Bronchial epithelial cell (primary cell): ENCODE measurements around the gene PLA2G4D. TPM values are rescaled to one million over a fixed set of nuclear protein-coding genes. Genes with fewer than 3 reads are reported as not detected.

Source experiments
- DNase-seq: peaks from one replicate; pipeline ENCODE4 v3.0.0-alpha.2; 2010; ENCODE audit warnings: low read depth
- FAIRE-seq: peaks from 2 replicates; lab custom pipeline; 2011; peaks lifted over from hg19 to GRCh38; lab: Jason Lieb, UNC
- H3K27me3 ChIP-seq: 2 replicates; pipeline ENCODE4 v1.5.1; 2011; ENCODE audit warnings: low read length; ENCODE audit not compliant: control insufficient read depth, insufficient read depth
- H3K36me3 ChIP-seq: 2 replicates; pipeline ENCODE4 v1.5.1; 2011; ENCODE audit warnings: low read length; ENCODE audit not compliant: control insufficient read depth, insufficient read depth
- H3K4me3 ChIP-seq: 2 replicates; pipeline ENCODE4 v1.5.1; 2011; ENCODE audit warnings: mild to moderate bottlenecking, low read depth, low read length, control low read depth
- total RNA-seq: library from RNA; depleted of rRNA; stranded (reverse); fragments of >200 nt; gene quantifications from 2 replicates; pipeline ENCODE4 v1.2.1, GENCODE V29; 2014
- TF ChIP-seq, protein P1 (sequence below): IDR thresholded peaks from 2 replicates; pipeline ENCODE4 v1.5.1; 2011; ENCODE audit warnings: mild to moderate bottlenecking, moderate library complexity, low read length, control low read depth, inconsistent platforms; ENCODE audit not compliant: insufficient read depth, severe bottlenecking

Gene PLA2G4D
- total RNA-seq, 1 donor from 2014 or later, result under 0.01 TPM

DNA sequence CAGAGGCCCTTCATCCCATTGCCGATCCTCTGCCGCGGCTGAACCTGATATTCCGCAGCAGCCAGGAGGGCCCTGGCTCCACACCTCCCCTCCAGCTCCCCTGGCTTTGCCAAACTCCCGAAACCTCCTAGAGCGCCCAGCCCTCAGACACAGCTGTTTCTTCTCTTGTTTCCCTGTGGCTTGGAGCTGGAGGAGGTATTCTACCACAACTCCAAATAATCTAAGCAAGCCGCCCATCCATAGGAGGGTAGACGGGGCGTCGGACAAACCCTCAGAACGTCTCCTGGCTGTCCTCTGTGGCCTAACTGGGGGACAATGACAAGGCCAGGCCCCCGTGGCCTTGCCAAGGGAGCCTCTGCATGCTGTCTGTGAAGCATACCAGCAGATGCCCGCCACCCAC is 10.4 kb downstream of the PLA2G4D start:
- TF ChIP-seq, protein P1, sequence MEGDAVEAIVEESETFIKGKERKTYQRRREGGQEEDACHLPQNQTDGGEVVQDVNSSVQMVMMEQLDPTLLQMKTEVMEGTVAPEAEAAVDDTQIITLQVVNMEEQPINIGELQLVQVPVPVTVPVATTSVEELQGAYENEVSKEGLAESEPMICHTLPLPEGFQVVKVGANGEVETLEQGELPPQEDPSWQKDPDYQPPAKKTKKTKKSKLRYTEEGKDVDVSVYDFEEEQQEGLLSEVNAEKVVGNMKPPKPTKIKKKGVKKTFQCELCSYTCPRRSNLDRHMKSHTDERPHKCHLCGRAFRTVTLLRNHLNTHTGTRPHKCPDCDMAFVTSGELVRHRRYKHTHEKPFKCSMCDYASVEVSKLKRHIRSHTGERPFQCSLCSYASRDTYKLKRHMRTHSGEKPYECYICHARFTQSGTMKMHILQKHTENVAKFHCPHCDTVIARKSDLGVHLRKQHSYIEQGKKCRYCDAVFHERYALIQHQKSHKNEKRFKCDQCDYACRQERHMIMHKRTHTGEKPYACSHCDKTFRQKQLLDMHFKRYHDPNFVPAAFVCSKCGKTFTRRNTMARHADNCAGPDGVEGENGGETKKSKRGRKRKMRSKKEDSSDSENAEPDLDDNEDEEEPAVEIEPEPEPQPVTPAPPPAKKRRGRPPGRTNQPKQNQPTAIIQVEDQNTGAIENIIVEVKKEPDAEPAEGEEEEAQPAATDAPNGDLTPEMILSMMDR, result no peak
- FAIRE-seq, result no peak
- no peak for DNase-seq
- H3K27me3 ChIP-seq, result peaks cover 1% of the 10 kb centered on the region
- no peak overlapping the region for H3K4me3 ChIP-seq
- H3K36me3 ChIP-seq, result no peaks in the 10 kb centered on the region

DNA sequence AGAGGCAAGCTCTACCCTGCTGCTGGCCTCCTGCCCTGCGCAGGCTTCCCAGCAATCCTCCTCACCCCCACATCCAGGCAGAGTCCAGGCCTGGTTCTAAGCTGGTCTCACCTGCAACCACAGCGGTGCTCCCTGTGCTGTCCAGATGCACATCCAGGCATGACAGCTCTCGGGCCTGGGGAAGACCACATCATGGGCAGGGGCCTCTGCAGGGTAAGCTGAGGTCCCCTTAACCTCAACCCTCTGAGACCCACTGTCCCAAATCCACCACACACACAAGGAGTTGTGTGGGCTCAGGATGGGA is 10.8 kb downstream of the PLA2G4D start:
- FAIRE-seq (no peak), DNase-seq (no peak)
- TF ChIP-seq, protein P1, result no peak
- Histone ChIP-seq H3K27me3 (peaks cover 1% of the 10 kb centered on the region), H3K4me3 (no peak overlapping the region), H3K36me3 (no peaks in the 10 kb centered on the region)

DNA sequence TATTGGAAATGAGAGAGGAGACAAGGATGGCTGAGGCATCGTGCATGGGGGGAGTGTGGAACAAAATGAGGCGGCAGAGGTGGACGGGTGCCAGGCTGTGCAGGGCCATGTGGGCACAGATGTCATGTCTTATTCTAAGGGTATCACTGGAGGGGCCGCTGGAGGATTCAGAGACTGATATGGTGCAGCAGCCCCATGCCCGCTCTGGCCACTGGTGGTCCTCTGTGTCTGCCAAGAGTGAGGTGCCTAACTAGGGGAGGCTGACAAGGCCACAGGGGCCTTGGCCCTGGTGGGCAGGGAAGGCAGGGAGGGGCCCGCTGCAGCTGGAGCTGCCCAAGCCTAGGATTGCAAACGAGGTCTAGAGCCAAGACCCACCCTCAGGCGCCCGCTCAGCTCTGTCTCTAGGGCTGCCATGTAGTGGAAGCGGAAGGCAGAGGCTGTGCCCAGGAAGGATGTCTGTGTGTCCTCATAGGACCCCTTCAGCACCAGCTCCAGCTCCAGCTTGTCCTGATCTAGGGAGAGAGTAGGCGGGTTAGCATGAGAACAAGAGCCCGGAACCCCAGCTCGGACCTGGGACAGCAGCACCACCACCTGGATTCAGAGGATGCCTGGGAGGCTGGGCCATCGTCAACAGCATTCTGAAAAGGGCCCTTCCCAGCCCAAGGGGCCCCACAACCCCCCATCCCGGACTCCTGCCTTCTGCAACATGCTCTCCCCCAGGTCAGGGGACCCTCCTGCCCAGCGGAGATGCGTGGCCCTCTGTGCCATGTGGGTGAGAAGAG is 11.3 kb downstream of the PLA2G4D start:
- TF ChIP-seq, protein P1, result no peak
- DNase-seq (no peak), FAIRE-seq (no peak)
- peaks cover 1% of the 10 kb centered on the region for H3K27me3 ChIP-seq
- no peaks in the 10 kb centered on the region for H3K36me3 ChIP-seq
- no peak overlapping the region for H3K4me3 ChIP-seq

DNA sequence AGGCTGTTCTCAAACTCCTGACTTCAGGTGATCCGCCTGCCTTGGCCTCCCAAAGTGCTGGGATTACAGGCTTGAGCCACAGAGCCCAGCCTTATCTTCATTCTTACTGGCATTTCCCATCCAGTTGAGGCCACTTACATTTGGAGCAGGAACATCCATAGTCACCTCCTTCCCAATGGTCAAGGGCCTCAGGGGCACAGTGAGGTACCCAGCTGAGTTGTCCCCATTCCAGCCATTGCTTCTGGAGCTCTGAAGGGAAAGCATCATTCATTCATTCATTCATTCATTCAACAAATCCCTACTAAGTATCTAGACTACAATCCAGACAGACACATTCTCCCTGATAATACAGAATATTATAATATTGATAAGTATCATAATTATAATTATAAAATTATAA is 12.2 kb downstream of the PLA2G4D start:
- TF ChIP-seq, protein P1, result no peak
- no peak for DNase-seq
- H3K27me3 ChIP-seq, result peaks cover 1% of the 10 kb centered on the region
- no peaks in the 10 kb centered on the region for H3K36me3 ChIP-seq
- FAIRE-seq, result no peak
- H3K4me3 ChIP-seq, result no peak overlapping the region

DNA sequence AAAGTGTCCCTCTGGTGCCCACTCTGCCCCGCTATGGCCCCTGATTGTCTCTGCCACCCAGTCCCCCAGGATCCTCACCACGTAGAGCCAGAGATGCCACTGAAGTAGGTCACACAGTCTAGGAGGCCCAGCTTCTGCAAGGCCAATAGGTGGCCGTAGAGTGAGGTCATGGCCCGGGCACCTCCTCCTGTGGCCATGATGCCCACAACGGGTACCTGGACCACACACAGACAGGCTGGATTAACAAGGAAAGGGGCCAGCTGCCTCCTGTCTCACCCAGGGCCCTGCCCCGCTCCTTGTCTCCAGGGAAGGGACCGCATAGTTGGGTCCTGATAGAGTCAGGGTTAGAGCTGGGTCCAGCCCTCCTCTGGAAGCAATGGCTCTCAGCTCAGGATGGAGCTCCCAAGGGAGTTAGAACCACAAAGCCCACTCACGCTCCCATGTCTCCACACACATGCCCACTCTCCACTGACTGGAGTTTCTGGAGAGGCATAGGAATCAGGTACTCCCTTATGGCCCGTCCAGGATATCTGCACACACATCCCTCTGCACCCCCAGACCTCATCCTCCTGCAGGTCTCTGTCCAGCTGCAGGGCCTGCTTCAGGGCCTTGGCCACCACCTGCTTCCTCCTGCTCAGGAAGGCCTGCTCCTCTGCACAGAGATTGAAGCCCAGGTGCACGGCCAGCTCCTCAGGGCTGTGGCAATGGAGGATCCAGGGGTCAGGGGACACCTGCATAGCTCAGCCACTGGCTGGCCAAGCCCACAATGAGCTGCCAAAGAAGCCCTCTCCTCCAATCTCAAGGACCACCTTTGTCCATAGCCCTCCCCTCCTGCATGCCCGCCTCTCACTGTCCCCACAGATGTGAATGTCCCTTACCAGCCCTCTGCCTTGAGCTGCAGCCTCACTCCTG is 13.2 kb downstream of the PLA2G4D start:
- TF ChIP-seq, protein P1, result no peak

More for the DNA sequence above, 13.2 kb downstream of the PLA2G4D start:
- peaks cover 1% of the 10 kb centered on the region for H3K27me3 ChIP-seq
- H3K36me3 ChIP-seq, result no peaks in the 10 kb centered on the region
- FAIRE-seq (peak; percentile 83), DNase-seq (no peak)
- no peak overlapping the region for H3K4me3 ChIP-seq
